DMS 273 (cell line): ENCODE measurements around the gene MMRN1.

Experiments
- DNase-seq: peaks from one replicate; lab custom pipeline; 2025; ENCODE audit not compliant: unreplicated experiment; lab: John Stamatoyannopoulos, UW

Gene MMRN1

DNA sequence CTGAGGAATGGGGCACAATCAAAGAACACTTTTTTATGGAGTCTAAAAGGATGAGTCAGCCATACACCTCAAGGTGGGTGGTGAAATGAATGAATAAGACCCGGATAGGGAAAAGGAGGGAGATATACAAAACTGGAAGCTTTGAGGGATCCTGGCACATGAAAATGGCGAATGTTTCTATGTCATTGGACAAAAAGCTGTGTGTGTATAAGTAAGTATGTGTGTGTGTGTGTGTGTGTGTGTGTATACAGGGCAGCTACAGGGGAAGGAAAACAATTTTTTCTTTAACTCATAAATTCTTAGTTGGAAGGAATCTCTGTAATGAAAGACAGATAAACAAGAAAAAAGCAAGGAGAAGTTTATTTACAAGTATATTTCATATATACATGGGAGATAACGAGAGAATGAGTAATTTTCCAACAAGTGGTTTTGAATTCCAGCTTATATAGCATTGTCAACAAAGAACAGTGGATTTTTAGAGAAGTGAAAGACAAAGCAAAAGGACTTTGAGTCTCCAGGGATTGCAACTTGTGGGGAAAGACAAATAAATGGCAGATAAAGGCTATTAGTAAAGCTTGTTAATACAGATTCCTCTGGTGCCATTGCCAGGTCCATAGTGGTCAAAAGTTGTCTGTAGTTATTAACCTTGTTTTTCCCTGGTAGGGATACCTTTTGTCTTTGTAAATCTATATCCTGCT lies 99.7 kb downstream of the MMRN1 start:
- no peak for DNase-seq

DNA sequence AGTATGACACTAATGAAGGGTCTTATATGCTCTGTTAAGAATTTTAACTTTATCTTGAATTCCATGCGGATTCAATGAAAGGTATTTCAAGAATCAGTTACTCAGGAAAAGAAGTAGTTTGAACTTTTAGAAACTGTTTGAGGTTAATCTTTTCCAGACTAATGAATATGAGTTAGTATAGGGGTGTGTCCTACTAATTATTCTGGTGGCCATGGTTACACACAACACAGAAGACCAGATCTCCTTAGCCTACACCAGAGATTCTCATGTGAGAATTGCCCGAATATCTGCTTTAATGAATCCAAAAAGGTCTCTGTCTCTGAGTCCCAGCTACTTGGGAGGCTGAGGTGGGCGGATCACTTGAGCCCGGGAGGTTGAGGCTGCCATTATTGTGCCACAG lies 100.4 kb downstream of the MMRN1 start:
- DNase-seq: no peak

DNA sequence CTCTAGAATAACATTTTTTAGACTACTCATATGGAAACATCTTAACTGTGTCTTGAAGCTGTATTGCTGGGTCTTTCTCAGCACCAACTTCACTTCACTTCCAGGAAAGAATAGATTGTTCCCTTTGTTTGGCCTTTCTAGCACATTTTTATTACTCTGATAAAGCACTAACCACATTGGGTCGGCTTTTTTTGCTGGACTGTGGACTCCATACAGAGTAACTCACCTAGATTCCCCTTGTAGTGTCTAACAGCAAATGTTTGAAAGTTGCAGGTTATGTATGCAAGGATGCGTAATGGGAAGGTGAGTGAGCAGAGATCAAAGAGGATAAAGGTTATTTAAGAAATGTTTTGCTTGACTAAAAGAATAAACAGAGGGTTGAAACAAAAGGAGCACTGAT lies 101.2 kb downstream of the MMRN1 start:
- no peak for DNase-seq

DNA sequence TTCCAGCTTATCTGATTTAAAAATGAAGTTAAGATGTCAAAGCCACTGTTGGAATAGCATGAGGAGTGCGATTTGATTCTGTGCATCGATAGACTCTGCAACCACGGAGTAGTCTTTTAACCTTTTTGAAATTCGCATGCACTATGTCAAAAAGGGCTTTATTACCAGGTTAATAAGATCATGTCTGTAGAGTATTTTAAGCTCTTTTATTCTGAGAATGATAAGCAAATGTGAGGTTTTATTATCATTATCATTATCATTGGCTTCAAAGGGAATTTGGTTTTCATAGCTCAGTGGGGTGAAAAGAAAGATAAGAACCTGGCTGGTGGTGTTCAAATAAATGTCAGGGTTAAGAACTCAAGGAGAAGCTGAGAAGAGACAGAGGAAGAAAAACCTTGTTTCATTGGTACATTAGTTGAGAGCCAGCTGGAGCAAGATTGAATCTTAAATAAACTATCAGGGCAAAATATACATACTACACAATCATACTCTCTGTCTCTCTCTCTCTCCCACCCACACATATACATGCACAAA lies 102.6 kb downstream of the MMRN1 start:
- no peak for DNase-seq

DNA sequence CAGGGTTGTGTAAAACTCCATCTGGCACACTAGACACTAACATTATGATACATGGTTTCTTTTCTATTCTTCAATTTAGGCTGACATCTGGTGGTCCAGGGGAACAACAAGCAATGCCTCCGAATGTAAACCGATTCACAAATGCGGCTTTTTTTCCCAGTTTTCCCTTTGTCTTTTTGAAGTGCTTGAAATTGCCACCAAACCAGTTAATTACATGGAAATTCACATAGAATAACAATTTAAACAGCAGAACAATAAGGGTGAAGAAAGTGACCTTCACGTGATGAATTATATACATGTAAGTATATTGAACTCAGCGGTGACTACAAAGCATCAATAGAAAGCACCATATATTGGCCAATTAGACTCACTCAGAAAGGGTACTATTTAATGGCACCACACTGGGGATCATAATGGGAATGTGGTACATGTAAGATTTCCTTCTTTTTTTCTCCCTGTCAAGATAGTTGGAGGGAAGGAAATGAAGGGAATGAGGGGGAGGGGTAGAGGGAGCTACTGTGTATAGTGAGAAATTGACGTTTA lies 103.9 kb downstream of the MMRN1 start:
- peak; percentile 72 for DNase-seq

DNA sequence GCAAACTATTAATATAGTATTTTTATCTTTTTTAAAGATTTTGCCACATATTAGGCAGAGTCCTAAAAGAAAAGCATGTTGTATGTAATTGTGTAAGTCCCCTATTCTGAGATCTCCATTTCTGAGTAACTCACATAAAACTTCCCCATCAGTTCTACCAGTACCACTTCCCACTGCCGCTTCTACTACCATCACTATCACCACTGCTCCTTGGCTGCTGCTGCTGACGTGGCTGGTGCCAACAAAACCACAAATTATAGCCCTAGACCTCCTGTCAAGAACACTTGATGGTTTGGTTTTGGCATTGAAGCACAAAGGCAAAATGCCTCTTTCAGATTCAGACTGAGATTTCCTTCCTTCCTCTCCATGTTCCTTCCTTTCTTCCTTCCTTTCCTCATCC lies 106.4 kb downstream of the MMRN1 start:
- peak; percentile 13 for DNase-seq

DNA sequence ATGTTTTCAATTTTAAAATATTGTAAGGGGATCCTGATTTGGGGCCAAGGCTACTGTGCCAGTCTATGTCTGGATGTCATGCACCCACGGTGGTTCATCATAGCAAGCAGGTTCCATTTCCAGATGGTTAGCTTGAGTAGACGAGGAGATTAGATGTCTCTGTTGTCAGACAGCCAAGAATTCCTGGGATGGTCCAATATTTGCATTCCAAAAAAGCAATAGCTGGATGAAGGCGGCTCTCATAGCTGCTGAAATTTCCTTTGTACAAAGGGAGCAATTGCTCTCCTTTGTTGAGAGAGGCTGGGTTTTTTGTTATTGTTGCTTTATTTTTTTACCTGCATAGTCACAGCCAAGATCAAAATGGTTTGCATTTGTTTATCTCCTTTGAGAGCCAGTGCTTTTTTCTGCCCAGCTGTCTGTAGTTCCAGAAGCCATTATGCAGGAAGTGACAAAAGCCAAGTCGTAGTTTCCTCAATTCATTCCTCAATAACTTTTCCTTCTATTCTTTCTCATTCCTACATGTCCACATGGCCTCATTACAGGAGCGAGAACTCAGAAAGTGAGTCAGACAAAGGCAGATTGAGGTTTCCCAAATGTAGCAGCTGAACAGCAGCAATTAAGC lies 107.9 kb downstream of the MMRN1 start:
- DNase-seq: peak; percentile 83
